Measurements from ENCODE around the gene FGF18. TPM values are rescaled to one million over a fixed set of nuclear protein-coding genes. Genes with fewer than 3 reads are reported as not detected.
"Not testable (repeated sequence)": the region's sequence is repeated elsewhere in the genome, so short reads cannot be mapped to it uniquely, and the experiment has no call there.

FGF18 gene
- polyA plus RNA-seq, 1 donor from 2014 or later = 1.2 TPM

DNA sequence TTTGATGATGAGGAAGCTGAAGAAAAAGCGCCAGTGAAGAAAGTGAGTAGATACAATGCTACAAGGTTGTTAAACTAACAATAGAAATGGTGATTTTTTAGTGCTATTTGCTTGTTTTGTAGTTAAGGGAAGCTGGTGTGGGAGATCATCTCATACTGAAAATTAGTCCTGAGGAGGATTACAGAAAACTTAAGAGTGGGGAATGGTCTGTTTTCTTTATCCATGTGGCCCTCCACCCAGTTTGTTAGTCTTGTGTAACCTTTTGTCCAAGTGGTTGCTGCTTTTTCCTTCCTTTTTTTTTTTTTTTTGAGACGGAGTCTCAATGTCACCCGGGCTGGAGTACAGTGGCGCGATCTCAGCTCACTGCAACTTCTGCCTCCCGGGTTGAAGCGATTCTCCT, 19.3 kb upstream of the FGF18 start:
- Histone ChIP-seq H3K4me2 (ENCODE audit: low read length) (no peak overlapping the region), H3K36me3 (ENCODE audit: insufficient read depth, low read length) (peaks cover 5% of the 10 kb centered on the region), H3K9ac (ENCODE audit: low read length) (no peak overlapping the region), H3K27me3 (ENCODE audit: insufficient read depth, low read depth, low read length) (no peaks in the 10 kb centered on the region), H3K27ac (ENCODE audit: low read length) (no peak overlapping the region), H3F3A (ENCODE audit: insufficient read depth, low read length, poor library complexity, severe bottlenecking) (no peaks in the 10 kb centered on the region), H3K9me2 (ENCODE audit: insufficient read depth, low read length) (no peaks in the 10 kb centered on the region), H2AFZ (ENCODE audit: low read depth, low read length) (no peak overlapping the region), H3K4me3 (ENCODE audit: low read length) (no peak overlapping the region), H3K9me3 (ENCODE audit: low read length) (no peaks in the 10 kb centered on the region), H4K20me1 (ENCODE audit: insufficient read depth) (peaks cover 6% of the 10 kb centered on the region), H3K79me2 (replicated peaks; ENCODE audit: insufficient read depth, low read length) (peaks cover 46% of the 10 kb centered on the region)
- TF ChIP-seq, protein P1, sequence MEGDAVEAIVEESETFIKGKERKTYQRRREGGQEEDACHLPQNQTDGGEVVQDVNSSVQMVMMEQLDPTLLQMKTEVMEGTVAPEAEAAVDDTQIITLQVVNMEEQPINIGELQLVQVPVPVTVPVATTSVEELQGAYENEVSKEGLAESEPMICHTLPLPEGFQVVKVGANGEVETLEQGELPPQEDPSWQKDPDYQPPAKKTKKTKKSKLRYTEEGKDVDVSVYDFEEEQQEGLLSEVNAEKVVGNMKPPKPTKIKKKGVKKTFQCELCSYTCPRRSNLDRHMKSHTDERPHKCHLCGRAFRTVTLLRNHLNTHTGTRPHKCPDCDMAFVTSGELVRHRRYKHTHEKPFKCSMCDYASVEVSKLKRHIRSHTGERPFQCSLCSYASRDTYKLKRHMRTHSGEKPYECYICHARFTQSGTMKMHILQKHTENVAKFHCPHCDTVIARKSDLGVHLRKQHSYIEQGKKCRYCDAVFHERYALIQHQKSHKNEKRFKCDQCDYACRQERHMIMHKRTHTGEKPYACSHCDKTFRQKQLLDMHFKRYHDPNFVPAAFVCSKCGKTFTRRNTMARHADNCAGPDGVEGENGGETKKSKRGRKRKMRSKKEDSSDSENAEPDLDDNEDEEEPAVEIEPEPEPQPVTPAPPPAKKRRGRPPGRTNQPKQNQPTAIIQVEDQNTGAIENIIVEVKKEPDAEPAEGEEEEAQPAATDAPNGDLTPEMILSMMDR (IDR thresholded peaks at IDR 0.05; ENCODE audit: poor library complexity, severe bottlenecking) = no peak
- TF ChIP-seq RAD21 (conservative IDR thresholded peaks at IDR 0.05) (no peak), POLR2AphosphoS5 (IDR thresholded peaks at IDR 0.05) (no peak), EZH2 (IDR thresholded peaks at IDR 0.05; ENCODE audit: borderline replicate concordance, insufficient read depth, low read length, poor library complexity, severe bottlenecking) (no peak), MXI1 (conservative IDR thresholded peaks at IDR 0.05; ENCODE audit: poor library complexity, severe bottlenecking) (no peak), EP300 (conservative IDR thresholded peaks at IDR 0.05; ENCODE audit: poor library complexity, severe bottlenecking) (no peak), TAF1 (IDR thresholded peaks at IDR 0.05; ENCODE audit: low read depth) (no peak), SMC3 (conservative IDR thresholded peaks at IDR 0.05; ENCODE audit: poor library complexity) (no peak)
- TF ChIP-seq, protein P2, sequence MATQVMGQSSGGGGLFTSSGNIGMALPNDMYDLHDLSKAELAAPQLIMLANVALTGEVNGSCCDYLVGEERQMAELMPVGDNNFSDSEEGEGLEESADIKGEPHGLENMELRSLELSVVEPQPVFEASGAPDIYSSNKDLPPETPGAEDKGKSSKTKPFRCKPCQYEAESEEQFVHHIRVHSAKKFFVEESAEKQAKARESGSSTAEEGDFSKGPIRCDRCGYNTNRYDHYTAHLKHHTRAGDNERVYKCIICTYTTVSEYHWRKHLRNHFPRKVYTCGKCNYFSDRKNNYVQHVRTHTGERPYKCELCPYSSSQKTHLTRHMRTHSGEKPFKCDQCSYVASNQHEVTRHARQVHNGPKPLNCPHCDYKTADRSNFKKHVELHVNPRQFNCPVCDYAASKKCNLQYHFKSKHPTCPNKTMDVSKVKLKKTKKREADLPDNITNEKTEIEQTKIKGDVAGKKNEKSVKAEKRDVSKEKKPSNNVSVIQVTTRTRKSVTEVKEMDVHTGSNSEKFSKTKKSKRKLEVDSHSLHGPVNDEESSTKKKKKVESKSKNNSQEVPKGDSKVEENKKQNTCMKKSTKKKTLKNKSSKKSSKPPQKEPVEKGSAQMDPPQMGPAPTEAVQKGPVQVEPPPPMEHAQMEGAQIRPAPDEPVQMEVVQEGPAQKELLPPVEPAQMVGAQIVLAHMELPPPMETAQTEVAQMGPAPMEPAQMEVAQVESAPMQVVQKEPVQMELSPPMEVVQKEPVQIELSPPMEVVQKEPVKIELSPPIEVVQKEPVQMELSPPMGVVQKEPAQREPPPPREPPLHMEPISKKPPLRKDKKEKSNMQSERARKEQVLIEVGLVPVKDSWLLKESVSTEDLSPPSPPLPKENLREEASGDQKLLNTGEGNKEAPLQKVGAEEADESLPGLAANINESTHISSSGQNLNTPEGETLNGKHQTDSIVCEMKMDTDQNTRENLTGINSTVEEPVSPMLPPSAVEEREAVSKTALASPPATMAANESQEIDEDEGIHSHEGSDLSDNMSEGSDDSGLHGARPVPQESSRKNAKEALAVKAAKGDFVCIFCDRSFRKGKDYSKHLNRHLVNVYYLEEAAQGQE (IDR thresholded peaks at IDR 0.05; ENCODE audit: borderline replicate concordance) = no peak

DNA sequence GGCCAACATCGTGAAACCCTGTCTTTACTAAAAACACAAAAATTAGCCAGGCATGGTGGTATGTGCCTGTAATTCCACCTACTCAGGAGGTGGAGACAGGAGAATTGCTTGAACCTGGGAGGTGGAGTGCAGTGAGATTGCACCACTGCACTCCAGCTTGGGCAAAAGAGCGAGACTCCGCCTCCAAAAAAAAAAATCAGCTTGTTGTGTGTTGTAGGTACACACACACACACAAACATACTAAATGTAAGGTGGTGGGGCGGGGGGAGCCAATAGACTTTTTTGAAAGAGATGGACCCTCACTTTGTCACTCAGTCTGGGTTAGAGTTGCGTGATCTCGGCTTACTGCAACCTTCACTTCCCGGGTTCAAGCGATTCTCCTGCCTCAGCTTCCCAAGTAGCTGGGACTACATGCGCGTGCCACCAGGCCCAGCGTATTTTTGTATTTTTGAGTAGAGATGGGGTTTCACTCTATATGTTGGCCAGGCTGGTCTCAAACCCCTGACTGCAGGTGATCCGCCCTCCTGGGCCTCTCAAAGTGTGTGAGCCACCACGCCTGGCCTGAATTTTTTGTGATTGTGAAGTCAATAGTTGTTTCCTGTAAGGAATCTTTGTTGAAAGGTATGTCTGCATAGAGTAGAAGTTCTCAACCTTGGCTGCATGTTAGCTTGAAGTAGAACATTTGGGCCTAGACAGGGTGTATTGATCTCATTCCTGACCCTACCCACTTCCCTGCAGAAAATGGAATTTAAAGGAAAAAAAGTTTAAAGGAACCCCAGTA, 18.1 kb upstream of the FGF18 start:
- Histone ChIP-seq H3K4me2 (ENCODE audit: low read length) (no peak overlapping the region), H4K20me1 (ENCODE audit: insufficient read depth) (peaks cover 6% of the 10 kb centered on the region), H3K4me3 (ENCODE audit: low read length) (no peak overlapping the region), H3K27me3 (ENCODE audit: insufficient read depth, low read depth, low read length) (no peaks in the 10 kb centered on the region), H3K27ac (ENCODE audit: low read length) (no peak overlapping the region), H3K9ac (ENCODE audit: low read length) (no peak overlapping the region), H3K9me3 (ENCODE audit: low read length) (no peaks in the 10 kb centered on the region), H2AFZ (ENCODE audit: low read depth, low read length) (no peak overlapping the region), H3F3A (ENCODE audit: insufficient read depth, low read length, poor library complexity, severe bottlenecking) (peaks cover 3% of the 10 kb centered on the region), H3K9me2 (ENCODE audit: insufficient read depth, low read length) (no peaks in the 10 kb centered on the region), H3K36me3 (ENCODE audit: insufficient read depth, low read length) (peaks cover 13% of the 10 kb centered on the region), H3K79me2 (replicated peaks; ENCODE audit: insufficient read depth, low read length) (peaks cover 43% of the 10 kb centered on the region)
- no peak for TF ChIP-seq EP300 (conservative IDR thresholded peaks at IDR 0.05; ENCODE audit: poor library complexity, severe bottlenecking)
- no peak for TF ChIP-seq RAD21 (conservative IDR thresholded peaks at IDR 0.05)
- TF ChIP-seq MXI1 (conservative IDR thresholded peaks at IDR 0.05; ENCODE audit: poor library complexity, severe bottlenecking) = no peak
- TF ChIP-seq, protein P2 (IDR thresholded peaks at IDR 0.05; ENCODE audit: borderline replicate concordance) = no peak
- TF ChIP-seq TAF1 (IDR thresholded peaks at IDR 0.05; ENCODE audit: low read depth) = no peak
- TF ChIP-seq, protein P1 (IDR thresholded peaks at IDR 0.05; ENCODE audit: poor library complexity, severe bottlenecking) = no peak
- no peak for TF ChIP-seq EZH2 (IDR thresholded peaks at IDR 0.05; ENCODE audit: borderline replicate concordance, insufficient read depth, low read length, poor library complexity, severe bottlenecking)
- TF ChIP-seq SMC3 (conservative IDR thresholded peaks at IDR 0.05; ENCODE audit: poor library complexity) = no peak
- no peak for TF ChIP-seq POLR2AphosphoS5 (IDR thresholded peaks at IDR 0.05)

DNA sequence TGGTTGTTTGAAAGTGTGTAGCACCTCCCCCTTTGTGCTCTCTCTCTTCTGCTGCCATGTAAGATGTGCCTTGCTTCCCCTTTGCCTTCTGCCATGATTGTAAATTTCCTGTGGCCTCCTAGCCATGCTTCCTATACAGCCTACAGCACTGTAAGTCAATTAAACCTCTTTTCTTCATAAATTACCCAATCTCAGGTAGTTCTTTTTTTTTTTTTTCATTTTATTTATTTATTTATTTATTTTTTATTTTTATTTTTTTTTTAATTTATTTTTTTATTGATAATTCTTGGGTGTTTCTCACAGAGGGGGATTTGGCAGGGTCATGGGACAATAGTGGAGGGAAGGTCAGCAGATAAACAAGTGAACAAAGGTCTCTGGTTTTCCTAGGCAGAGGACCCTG, 16.7 kb upstream of the FGF18 start:
- not testable (repeated sequence) for H3K9me3 ChIP-seq (ENCODE audit: low read length); H4K20me1 ChIP-seq (ENCODE audit: insufficient read depth); H3K9me2 ChIP-seq (ENCODE audit: insufficient read depth, low read length); H3K27me3 ChIP-seq (ENCODE audit: insufficient read depth, low read depth, low read length); H2AFZ ChIP-seq (ENCODE audit: low read depth, low read length); H3K27ac ChIP-seq (ENCODE audit: low read length); H3K9ac ChIP-seq (ENCODE audit: low read length); H3K4me2 ChIP-seq (ENCODE audit: low read length); H3K4me3 ChIP-seq (ENCODE audit: low read length); H3F3A ChIP-seq (ENCODE audit: insufficient read depth, low read length, poor library complexity, severe bottlenecking)
- H3K79me2 ChIP-seq (replicated peaks; ENCODE audit: insufficient read depth, low read length) = peaks cover 31% of the 10 kb centered on the region
- peaks cover 14% of the 10 kb centered on the region for H3K36me3 ChIP-seq (ENCODE audit: insufficient read depth, low read length)

Measured in neural cell (in vitro differentiated cells).